HG02852 (cell line): ENCODE results near the gene IGLL1.
"Not testable (repeated sequence)": the region's sequence is repeated elsewhere in the genome, so short reads cannot be mapped to it uniquely, and the experiment has no call there.

ENCODE experiments used
- ATAC-seq: cut with Tn5 transposase; IDR thresholded peaks from one replicate; pipeline ENCODE4 v1.9.1; 2021; ENCODE audit warnings: mild to moderate bottlenecking, moderate library complexity; ENCODE audit not compliant: unreplicated experiment

IGLL1 gene

GRCh38 chr22:23591846-23592245 is 11.8 kb upstream of the IGLL1 start:
- ATAC-seq, result no peak

- ATAC-seq, result no peak
Measured at GRCh38 chr22:23591201-23591791, 11.2 kb upstream of the IGLL1 start.

DNA sequence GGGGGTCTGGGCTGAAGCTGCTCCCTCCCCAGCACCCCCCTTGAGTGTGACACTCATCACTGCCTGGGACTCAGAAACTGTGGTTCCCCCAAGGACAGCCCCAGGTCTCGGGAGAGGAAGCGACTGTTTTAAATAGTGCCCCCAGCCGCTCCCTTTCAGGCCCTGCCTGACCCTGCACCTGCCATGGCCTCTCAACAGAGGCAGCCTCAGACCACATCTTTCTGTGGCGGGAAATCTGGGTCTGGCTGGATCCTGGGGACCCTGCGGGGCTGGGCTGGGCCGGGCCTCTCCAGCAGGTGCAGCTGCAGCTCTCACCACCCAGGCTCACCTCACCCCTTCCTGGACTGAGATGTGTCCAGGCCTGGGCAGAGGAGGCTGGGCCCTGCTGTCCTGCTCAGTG is 3.7 kb upstream of the IGLL1 start:
- ATAC-seq, result no peak

DNA sequence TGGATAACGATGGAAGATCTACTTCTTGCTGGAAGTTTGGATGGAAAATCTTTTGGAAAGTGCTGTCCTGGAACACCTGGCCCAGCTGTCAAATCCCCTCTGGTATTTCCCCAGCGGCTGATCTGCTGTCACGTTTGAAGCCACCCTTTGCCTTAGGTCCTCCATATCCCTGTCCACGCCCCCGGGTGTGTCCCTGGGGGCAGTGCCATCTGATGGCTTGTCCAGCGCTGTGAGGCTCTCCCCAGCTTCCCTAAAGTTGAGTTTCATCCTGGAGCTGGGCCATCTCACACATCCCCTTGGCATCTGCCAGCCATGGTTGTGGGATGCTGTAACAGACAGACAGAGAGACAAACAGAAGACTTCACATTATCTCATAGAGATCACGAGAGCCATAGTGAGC is 3.1 kb upstream of the IGLL1 start:
- no peak for ATAC-seq

- ATAC-seq, result no peak
Measured at GRCh38 chr22:23581260-23581650, 1.2 kb upstream of the IGLL1 start.

DNA sequence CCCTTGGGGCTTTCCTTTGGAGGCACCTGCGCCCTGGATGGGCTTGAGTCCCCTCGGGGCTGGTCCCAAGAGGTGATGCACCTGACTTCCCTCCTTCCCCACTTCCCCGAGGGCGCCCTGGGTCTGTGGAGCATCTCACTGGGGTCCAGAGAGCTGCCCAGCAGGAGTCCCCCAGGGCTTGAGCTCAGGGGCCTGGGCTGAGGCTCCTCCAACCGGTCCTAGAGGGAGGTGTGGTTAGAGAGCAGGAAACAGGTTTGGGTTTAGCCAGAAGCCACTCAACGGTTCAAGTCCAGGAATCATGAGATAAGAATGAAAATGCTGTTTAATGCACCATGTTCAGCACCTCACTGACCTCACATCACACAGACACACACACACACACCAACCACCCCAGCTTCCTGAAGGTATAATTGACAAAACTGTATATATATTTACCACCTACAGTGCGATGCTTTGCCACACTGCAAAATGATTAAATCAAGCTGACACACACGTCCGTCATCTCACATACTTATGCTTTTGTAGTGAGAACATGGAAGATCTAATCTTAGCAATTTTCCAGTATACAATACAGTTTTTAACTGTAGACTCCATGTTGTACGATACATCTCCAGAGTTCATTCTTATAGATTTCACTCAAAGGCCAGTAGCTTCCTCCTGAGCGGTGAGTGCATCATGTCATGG is 628 bp upstream of the IGLL1 start:
- ATAC-seq, result no peak

GRCh38 chr22:23579280-23579679 is 810 bp downstream of the IGLL1 start:
- no peak for ATAC-seq

- ATAC-seq, result no peak
Measured at GRCh38 chr22:23578306-23578705, 1.8 kb downstream of the IGLL1 start.

DNA sequence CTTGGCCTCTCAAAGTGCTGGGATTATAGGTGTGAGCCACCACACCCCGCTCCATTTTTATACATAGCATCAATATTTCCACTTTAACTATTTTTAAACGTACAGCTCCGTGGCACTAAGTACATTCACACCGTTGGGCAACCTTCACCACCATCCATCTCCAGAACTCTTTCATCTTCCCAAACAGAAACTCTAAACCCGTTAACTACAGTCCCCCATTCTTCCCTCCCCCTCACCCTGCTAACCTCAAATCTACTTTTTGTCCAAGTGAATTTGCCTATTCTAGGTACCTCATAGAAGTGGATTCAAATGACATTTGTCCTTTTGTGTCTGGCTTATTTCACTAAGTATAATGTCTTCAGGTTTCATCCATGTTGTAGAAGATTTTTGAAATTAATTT is 3.4 kb downstream of the IGLL1 start:
- no peak for ATAC-seq

DNA sequence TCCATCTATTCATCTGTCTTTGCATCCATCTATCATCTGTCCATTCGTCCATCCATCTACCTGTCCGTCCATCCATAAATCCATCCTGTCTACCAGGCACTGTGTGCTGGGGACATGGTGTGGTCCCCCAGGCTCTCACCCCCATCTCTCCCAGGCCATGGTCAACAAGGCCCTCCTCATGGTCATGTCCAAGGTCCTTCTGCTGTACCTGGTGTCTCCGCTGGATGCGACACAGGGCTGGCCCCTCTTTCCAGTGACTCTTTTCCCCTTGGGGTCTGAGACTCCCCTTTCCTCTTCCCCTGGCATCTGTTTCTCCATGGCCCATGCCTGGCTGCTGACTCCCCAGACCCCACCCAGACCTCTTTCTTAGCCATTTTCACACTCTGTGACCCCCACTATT is 4.5 kb downstream of the IGLL1 start:
- no peak for ATAC-seq

DNA sequence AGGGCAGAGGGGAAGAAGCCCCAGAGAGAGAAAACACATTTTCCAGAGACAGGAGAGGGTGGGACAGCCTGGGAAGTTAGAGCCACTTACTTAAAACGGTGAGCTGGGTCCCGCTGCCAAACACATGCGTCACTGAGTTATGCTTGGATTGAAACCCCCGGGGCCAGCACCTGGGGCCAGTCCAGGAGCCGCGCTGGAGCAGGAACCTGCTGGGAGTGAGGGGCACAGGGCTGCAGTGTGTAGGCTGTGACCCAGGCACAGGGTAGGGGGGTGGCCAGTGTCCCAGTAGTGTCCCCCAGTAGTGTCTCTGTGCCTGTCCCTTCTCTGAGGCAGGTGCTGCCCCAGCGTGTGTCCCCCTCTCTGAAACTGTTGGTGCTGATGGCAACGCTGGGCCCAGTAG is 5.2 kb downstream of the IGLL1 start:
- ATAC-seq, result no peak

DNA sequence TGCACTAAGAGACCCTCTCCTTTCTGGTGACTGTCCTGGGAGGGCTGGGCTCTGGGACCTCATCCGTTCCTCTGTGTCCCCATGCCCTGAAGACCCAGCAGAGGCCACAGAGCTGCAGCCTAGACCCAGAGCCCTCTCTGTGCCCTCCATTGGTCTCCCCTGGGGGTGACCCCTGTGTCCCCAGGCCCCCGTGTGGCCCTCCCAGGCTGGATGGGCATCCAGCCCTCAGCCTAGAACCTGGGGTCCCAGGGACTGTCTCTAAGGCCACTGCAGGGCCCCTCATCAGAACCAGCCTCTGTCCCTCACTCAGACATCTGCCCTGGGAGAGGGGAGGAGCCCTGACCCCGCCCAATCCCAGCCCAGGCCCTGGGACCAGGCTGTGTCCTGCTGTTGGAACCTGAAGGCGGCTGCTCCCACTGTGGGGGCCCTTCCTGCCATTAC is 5.7 kb downstream of the IGLL1 start:
- no peak for ATAC-seq

DNA sequence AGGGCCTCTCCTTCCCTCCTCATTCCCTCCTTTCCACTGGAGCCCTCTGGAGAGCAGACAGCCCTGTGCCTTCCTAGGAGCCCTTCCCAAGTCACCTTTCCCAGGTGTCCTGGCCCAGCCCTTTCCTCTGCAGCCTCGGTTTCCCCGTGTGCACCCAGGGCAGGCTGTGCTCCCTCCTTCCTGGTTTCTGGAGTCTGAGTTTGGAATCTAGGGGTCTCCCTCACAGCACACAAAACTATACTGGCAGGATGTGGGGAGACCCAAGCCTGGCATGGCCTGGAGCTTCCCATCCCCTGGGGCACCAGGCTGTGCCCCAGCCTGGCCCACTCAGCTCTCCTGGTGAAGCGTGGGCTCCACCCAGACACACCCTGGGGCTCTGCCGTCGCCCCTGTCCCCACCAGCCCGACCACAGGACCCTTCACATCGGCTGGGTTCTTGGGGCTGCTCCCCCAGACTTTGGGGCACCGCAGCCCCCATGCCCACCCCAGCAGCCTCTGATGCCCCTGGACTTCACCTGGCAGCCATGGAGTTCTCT is 6.3 kb downstream of the IGLL1 start:
- not testable (repeated sequence) for ATAC-seq

- not testable (repeated sequence) for ATAC-seq
Measured at GRCh38 chr22:23573106-23573505, 7.0 kb downstream of the IGLL1 start.

DNA sequence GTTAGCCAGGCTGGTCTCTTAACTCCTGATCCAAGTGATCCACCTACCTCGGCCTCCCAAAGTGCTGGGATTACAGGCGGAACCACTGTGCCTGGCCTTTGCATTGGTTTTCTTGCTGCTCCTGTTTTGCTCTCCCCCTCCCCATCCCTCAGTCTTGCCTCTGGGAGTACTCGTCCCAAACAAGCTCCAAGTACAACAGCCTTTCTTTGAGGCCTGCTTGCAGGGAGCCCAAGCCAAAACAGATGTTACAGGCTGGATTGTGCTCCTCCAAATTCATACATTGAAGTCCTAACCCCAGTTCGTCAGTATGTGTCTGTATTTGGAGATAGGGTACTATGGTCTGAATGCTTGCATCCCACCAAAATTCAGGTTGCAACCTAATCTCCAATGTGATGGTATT is 8.6 kb downstream of the IGLL1 start:
- no peak for ATAC-seq

GRCh38 chr22:23570681-23571080 is 9.4 kb downstream of the IGLL1 start:
- ATAC-seq, result no peak

- ATAC-seq, result no peak
Measured at GRCh38 chr22:23569716-23570115, 10.4 kb downstream of the IGLL1 start.

- no peak for ATAC-seq
Measured at GRCh38 chr22:23569291-23569690, 10.8 kb downstream of the IGLL1 start.

GRCh38 chr22:23566705-23567475 is 13.2 kb downstream of the IGLL1 start:
- ATAC-seq, result no peak

- ATAC-seq, result no peak
Measured at GRCh38 chr22:23565915-23566704, 14.0 kb downstream of the IGLL1 start.

GRCh38 chr22:23565305-23565914 is 14.7 kb downstream of the IGLL1 start:
- no peak for ATAC-seq
